ENCODE measurements around the gene RYR3. TPM values are rescaled to one million over a fixed set of nuclear protein-coding genes. Genes with fewer than 3 reads are reported as not detected.

RYR3 gene
- total RNA-seq, 1 donor from 2014 or later = 0.32 TPM

- no peaks in the 10 kb centered on the region for H3K9me3 ChIP-seq
- no peak for ATAC-seq
- no peak for DNase-seq
- H3K27ac ChIP-seq = no peak overlapping the region
- no peaks in the 10 kb centered on the region for H3K27me3 ChIP-seq (ENCODE audit: low read depth)
- TF ChIP-seq CTCF (IDR thresholded peaks at IDR 0.05) = no peak
- H3K4me1 ChIP-seq = no peaks in the 10 kb centered on the region
- no peaks in the 10 kb centered on the region for H3K36me3 ChIP-seq
- H3K4me3 ChIP-seq = no peak overlapping the region
- intact Hi-C loops (cut with DNase I) = no loop called here
These were observed 474.6 kb downstream of the RYR3 start for GRCh38 chr15:33785366-33785765.

- no peak for DNase-seq
- H3K4me1 ChIP-seq = no peaks in the 10 kb centered on the region
- no peaks in the 10 kb centered on the region for H3K36me3 ChIP-seq
- no peak overlapping the region for H3K4me3 ChIP-seq
- no peak for TF ChIP-seq CTCF (IDR thresholded peaks at IDR 0.05)
- intact Hi-C loops (cut with DNase I) = no loop called here
- no peak for ATAC-seq
- H3K27ac ChIP-seq = no peak overlapping the region
- H3K9me3 ChIP-seq = no peaks in the 10 kb centered on the region
- no peaks in the 10 kb centered on the region for H3K27me3 ChIP-seq (ENCODE audit: low read depth)
These were observed 478.3 kb downstream of the RYR3 start for GRCh38 chr15:33788906-33789540.

GRCh38 chr15:33794453-33794852 is 483.7 kb downstream of the RYR3 start:
- DNase-seq (no peak), ATAC-seq (no peak)
- Histone ChIP-seq H3K27ac (no peak overlapping the region), H3K36me3 (no peaks in the 10 kb centered on the region), H3K4me1 (no peaks in the 10 kb centered on the region), H3K9me3 (no peaks in the 10 kb centered on the region), H3K4me3 (no peak overlapping the region), H3K27me3 (ENCODE audit: low read depth) (no peaks in the 10 kb centered on the region)
- TF ChIP-seq CTCF (IDR thresholded peaks at IDR 0.05) = no peak
- intact Hi-C loops (cut with DNase I) = no loop called here

- Histone ChIP-seq H3K4me1 (no peaks in the 10 kb centered on the region), H3K27ac (no peak overlapping the region), H3K9me3 (no peaks in the 10 kb centered on the region), H3K4me3 (no peak overlapping the region), H3K27me3 (ENCODE audit: low read depth) (no peaks in the 10 kb centered on the region), H3K36me3 (no peaks in the 10 kb centered on the region)
- intact Hi-C loops (cut with DNase I) = no loop called here
- DNase-seq = no peak
- peak in 1 of 2 donors; percentile 41 for ATAC-seq
- no peak for TF ChIP-seq CTCF (IDR thresholded peaks at IDR 0.05)
These were observed 484.3 kb downstream of the RYR3 start for GRCh38 chr15:33795070-33795469.

GRCh38 chr15:33797651-33798050 is 486.9 kb downstream of the RYR3 start:
- no peak for DNase-seq
- intact Hi-C loops (cut with DNase I) = no loop called here
- peak in 1 of 2 donors; percentile 23 for ATAC-seq
- H3K4me1 ChIP-seq = no peaks in the 10 kb centered on the region
- H3K27ac ChIP-seq = no peak overlapping the region
- no peaks in the 10 kb centered on the region for H3K9me3 ChIP-seq
- H3K27me3 ChIP-seq (ENCODE audit: low read depth) = no peaks in the 10 kb centered on the region
- no peak overlapping the region for H3K4me3 ChIP-seq
- no peaks in the 10 kb centered on the region for H3K36me3 ChIP-seq
- TF ChIP-seq CTCF (IDR thresholded peaks at IDR 0.05) = no peak
